ENCODE results near the gene URAD.

The URAD gene

GRCh38 chr13:27979765-27980279 is 8.7 kb downstream of the URAD start:
- TF ChIP-seq CTCF (IDR thresholded peaks at IDR 0.05; ENCODE audit: low read depth, low read length), result no peak
- Histone ChIP-seq H3K36me3 (no peaks in the 10 kb centered on the region), H3K9me3 (ENCODE audit: severe bottlenecking) (peaks cover 12% of the 10 kb centered on the region), H3K27ac (no peak overlapping the region), H3K27me3 (ENCODE audit: insufficient read depth, low read depth, severe bottlenecking) (peaks cover 99% of the 10 kb centered on the region), H3K4me3 (ENCODE audit: low read depth, low read length) (no peak overlapping the region)
- no peak for DNase-seq

DNA sequence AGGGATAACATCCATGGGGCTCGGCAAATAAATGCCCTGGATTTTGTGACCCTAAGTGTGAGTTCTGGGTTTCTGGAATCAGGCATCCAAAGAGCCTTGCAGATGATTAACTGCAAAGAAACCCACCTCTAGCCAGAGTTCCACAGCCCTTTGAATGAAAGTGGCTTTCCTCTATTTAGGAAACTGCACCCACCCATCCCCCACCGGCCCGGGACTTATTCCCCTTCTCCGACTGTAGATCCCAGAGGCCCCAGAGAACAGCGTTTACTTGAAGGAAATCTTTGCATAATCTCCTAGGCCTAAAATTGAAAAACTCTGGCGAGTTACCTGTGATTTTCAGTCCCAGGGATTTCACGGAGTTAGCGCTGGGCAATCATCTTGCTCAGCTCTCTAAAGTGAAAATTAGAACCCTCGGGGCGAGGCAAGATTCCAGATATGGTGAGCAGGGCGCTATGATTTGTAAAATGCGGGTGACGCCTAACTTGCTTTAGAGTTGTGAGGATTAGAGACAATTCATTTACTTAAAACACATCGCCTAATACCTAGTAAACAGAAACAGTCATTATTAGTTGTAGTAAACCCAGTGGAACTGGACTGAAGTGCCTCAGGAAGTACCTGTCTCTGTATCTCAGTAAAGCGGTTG is 9.4 kb downstream of the URAD start:
- TF ChIP-seq CTCF (IDR thresholded peaks at IDR 0.05; ENCODE audit: low read depth, low read length), result no peak
- DNase-seq, result no peak

DNA sequence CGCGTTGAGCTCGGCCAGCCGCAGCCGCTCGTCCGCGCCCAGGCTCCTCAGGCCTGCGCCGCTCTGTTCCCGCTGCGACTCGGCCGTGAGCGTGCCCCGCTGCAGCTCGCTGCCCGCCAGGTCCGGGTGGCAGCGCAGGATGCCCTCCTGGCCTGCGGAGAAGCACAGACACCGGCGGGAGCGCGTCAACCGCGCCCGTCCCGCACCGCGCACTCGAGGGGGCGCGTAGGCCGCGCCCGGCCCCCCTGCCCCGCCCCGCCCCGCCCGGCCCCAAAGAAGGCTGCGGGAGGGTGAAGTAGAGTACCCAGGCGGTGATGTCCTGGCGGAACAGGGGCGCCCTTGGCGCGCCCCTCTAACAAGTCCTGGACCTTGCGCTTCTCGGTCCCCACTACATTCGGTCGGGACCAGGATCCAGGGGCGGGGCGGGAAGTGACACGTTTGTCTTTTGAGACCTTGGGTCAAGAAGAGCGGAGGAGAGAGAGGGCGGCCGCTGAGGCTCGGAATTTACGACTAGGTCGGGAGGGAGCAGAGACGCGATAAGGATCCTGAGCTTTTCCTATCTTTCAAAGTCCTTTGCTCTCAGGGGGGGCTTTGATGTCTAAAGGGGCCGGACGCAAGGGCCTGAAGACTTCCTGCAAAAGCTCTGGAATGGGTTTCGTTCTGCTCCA is 10.1 kb downstream of the URAD start:
- TF ChIP-seq CTCF (IDR thresholded peaks at IDR 0.05; ENCODE audit: low read depth, low read length), result no peak

More for the DNA sequence above, 9.4 kb downstream of the URAD start:
- H3K4me3 ChIP-seq (ENCODE audit: low read depth, low read length), result no peak overlapping the region
- H3K27ac ChIP-seq, result no peak overlapping the region
- H3K9me3 ChIP-seq (ENCODE audit: severe bottlenecking), result peaks cover 12% of the 10 kb centered on the region
- no peaks in the 10 kb centered on the region for H3K36me3 ChIP-seq
- H3K27me3 ChIP-seq (ENCODE audit: insufficient read depth, low read depth, severe bottlenecking), result peaks cover 99% of the 10 kb centered on the region

GRCh38 chr13:27977476-27978300 is 10.8 kb downstream of the URAD start:
- Histone ChIP-seq H3K9me3 (ENCODE audit: severe bottlenecking) (peaks cover 12% of the 10 kb centered on the region), H3K4me3 (ENCODE audit: low read depth, low read length) (no peak overlapping the region), H3K36me3 (no peaks in the 10 kb centered on the region), H3K27ac (no peak overlapping the region), H3K27me3 (ENCODE audit: insufficient read depth, low read depth, severe bottlenecking) (peaks cover 100% of the 10 kb centered on the region)
- no peak for DNase-seq
- TF ChIP-seq CTCF (IDR thresholded peaks at IDR 0.05; ENCODE audit: low read depth, low read length), result no peak

More for the DNA sequence above, 10.1 kb downstream of the URAD start:
- Histone ChIP-seq H3K36me3 (no peaks in the 10 kb centered on the region), H3K27ac (no peak overlapping the region), H3K9me3 (ENCODE audit: severe bottlenecking) (peaks cover 12% of the 10 kb centered on the region), H3K27me3 (ENCODE audit: insufficient read depth, low read depth, severe bottlenecking) (peaks cover 100% of the 10 kb centered on the region), H3K4me3 (ENCODE audit: low read depth, low read length) (no peak overlapping the region)
- no peak for DNase-seq

- no peak for DNase-seq
- peaks cover 100% of the 10 kb centered on the region for H3K27me3 ChIP-seq (ENCODE audit: insufficient read depth, low read depth, severe bottlenecking)
- no peak overlapping the region for H3K4me3 ChIP-seq (ENCODE audit: low read depth, low read length)
- peaks cover 12% of the 10 kb centered on the region for H3K9me3 ChIP-seq (ENCODE audit: severe bottlenecking)
- H3K27ac ChIP-seq, result no peak overlapping the region
- no peaks in the 10 kb centered on the region for H3K36me3 ChIP-seq
- no peak for TF ChIP-seq CTCF (IDR thresholded peaks at IDR 0.05; ENCODE audit: low read depth, low read length)
Observed at GRCh38 chr13:27976362-27977091, 12.0 kb downstream of the URAD start.
